Ovary (tissue), 3 donors: ENCODE results near the gene PELO.

Experiments used
- CTCF ChIP-seq, 3 donors: fragments of 450-650 bp in 2 of 3; fragments of 200-600 bp in 1 of 3; IDR thresholded peaks; one replicate each; pipeline versions ENCODE4 v1.5.1 to v1.8.0; 2016 to 2022; ENCODE audit warnings: antibody characterized with exemption in 3 of 3, mild to moderate bottlenecking in 1 of 3
- EP300 ChIP-seq: sonication (generic); formaldehyde crosslinking; IDR thresholded peaks from one replicate; pipeline ENCODE4 v1.6.1; 2017; ENCODE audit warnings: antibody characterized with exemption
- donor health status: DM: no; HTN: no; CAD: no.

GRCh38 chr5:52799358-52799982 is 11.8 kb downstream of the PELO start:
- no peak for TF ChIP-seq CTCF (IDR thresholded peaks at IDR 0.05)
- TF ChIP-seq EP300: no peak
